ENCODE results near the gene NR3C2. TPM values are rescaled to one million over a fixed set of nuclear protein-coding genes. Genes with fewer than 3 reads are reported as not detected.

The NR3C2 gene
- total and polyA plus RNA-seq, 4 donors = 2.8 to 43.9 (median 11.5) TPM

DNA sequence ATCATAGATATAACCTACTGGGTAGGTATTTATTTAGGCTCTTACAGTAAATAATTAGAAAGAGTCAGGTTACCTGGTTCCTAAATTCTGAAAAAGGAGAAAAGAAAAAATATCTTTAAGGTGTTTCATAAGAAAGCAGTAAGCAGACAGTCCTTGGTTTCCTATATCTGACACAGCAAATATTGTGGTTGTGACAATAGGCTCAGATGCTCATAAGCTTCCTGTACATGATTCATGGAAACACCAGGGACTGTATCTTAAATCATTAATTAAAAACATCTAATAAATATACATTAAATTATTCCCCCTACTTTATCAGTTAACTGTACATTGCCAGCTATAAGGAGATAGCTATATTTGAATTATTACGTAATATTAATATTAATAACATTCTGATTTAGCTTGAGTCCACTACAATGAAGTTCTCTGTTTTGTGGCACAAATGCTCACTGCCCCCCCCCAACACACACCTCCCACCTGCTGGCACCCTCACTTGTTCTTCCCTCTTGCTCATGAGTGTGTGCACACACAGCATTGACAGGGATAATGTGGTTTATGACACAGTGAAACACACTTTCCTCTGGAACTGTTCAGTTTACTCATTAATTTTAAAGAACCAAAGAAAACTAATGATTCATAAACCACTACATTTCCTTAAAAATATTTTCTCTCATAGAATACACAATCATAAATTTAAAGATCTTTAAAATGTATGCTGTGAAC, 187.4 kb downstream of the NR3C2 start:
- no peaks in the 10 kb centered on the region for H3K27me3 ChIP-seq (ENCODE audit: control insufficient read depth in 3 of 3, insufficient read depth in 3 of 3, low read length in 2 of 3)
- ATAC-seq (ENCODE audit: insufficient read depth, low FRiP score) = no peak
- TF ChIP-seq CTCF (IDR thresholded peaks at IDR 0.05; ENCODE audit: control extremely low read depth, extremely low read depth) = no peak
- no peak overlapping the region for H3K4me3 ChIP-seq
- no peaks in the 10 kb centered on the region for H3K36me3 ChIP-seq (ENCODE audit: control insufficient read depth in 4 of 4, insufficient read depth in 4 of 4, low read length in 4 of 4)
- no peak overlapping the region for H3K9ac ChIP-seq (ENCODE audit: insufficient read depth in 1 of 2, low read length in 2 of 2)
- H3K9me3 ChIP-seq (ENCODE audit: control insufficient read depth in 4 of 4, insufficient read depth in 3 of 4, low read length in 3 of 4) = no peaks in the 10 kb centered on the region
- 89 to 100% methylated on average over 1 of the region's 1 CpG for WGBS, 2 donors
- H3K27ac ChIP-seq (ENCODE audit: low read depth in 1 of 2, low read length in 1 of 2) = no peak overlapping the region
- no peak for DNase-seq
- H3K4me1 ChIP-seq (ENCODE audit: control insufficient read depth in 5 of 5, insufficient read depth in 5 of 5, low read length in 5 of 5) = peaks cover 0 to 8% (median 3%) of the 10 kb centered on the region in 5 donors

- peaks cover 0 to 6% (median 3%) of the 10 kb centered on the region in 5 donors for H3K4me1 ChIP-seq (ENCODE audit: control insufficient read depth in 5 of 5, insufficient read depth in 5 of 5, low read length in 5 of 5)
- no peak overlapping the region for H3K27ac ChIP-seq (ENCODE audit: low read depth in 1 of 2, low read length in 1 of 2)
- no peaks in the 10 kb centered on the region for H3K27me3 ChIP-seq (ENCODE audit: control insufficient read depth in 3 of 3, insufficient read depth in 3 of 3, low read length in 2 of 3)
- no peak for DNase-seq
- WGBS, 2 donors = 93 to 94% methylated on average over 4 of the region's 4 CpGs
- H3K9me3 ChIP-seq (ENCODE audit: control insufficient read depth in 4 of 4, insufficient read depth in 3 of 4, low read length in 3 of 4) = no peaks in the 10 kb centered on the region
- H3K9ac ChIP-seq (ENCODE audit: insufficient read depth in 1 of 2, low read length in 2 of 2) = no peak overlapping the region
- no peak for TF ChIP-seq CTCF (IDR thresholded peaks at IDR 0.05; ENCODE audit: control extremely low read depth, extremely low read depth)
- no peak overlapping the region for H3K4me3 ChIP-seq
- H3K36me3 ChIP-seq (ENCODE audit: control insufficient read depth in 4 of 4, insufficient read depth in 4 of 4, low read length in 4 of 4) = no peaks in the 10 kb centered on the region
- ATAC-seq (ENCODE audit: insufficient read depth, low FRiP score) = no peak
These were observed 188.4 kb downstream of the NR3C2 start for GRCh38 chr4:148253768-148254167.

GRCh38 chr4:148248824-148249223, 193.4 kb downstream of the NR3C2 start:
- TF ChIP-seq CTCF (IDR thresholded peaks at IDR 0.05; ENCODE audit: control extremely low read depth, extremely low read depth) = no peak
- no peak overlapping the region for H3K9ac ChIP-seq (ENCODE audit: insufficient read depth in 1 of 2, low read length in 2 of 2)
- H3K36me3 ChIP-seq (ENCODE audit: control insufficient read depth in 4 of 4, insufficient read depth in 4 of 4, low read length in 4 of 4) = no peaks in the 10 kb centered on the region
- H3K27me3 ChIP-seq (ENCODE audit: control insufficient read depth in 3 of 3, insufficient read depth in 3 of 3, low read length in 2 of 3) = peaks cover 0 to 2% (median 0%) of the 10 kb centered on the region in 3 donors
- DNase-seq = no peak
- 79 to 85% methylated on average over 4 of the region's 4 CpGs for WGBS, 2 donors
- H3K27ac ChIP-seq (ENCODE audit: low read depth in 1 of 2, low read length in 1 of 2) = no peak overlapping the region
- no peaks in the 10 kb centered on the region for H3K9me3 ChIP-seq (ENCODE audit: control insufficient read depth in 4 of 4, insufficient read depth in 3 of 4, low read length in 3 of 4)
- ATAC-seq (ENCODE audit: insufficient read depth, low FRiP score) = no peak
- H3K4me1 ChIP-seq (ENCODE audit: control insufficient read depth in 5 of 5, insufficient read depth in 5 of 5, low read length in 5 of 5) = peaks cover 0 to 6% (median 0%) of the 10 kb centered on the region in 5 donors
- H3K4me3 ChIP-seq = no peak overlapping the region

All from lung (tissue), 12 donors.